ENCODE measurements around the gene USP28.
"Not testable (repeated sequence)": the region's sequence is repeated elsewhere in the genome, so short reads cannot be mapped to it uniquely, and the experiment has no call there.

DNA sequence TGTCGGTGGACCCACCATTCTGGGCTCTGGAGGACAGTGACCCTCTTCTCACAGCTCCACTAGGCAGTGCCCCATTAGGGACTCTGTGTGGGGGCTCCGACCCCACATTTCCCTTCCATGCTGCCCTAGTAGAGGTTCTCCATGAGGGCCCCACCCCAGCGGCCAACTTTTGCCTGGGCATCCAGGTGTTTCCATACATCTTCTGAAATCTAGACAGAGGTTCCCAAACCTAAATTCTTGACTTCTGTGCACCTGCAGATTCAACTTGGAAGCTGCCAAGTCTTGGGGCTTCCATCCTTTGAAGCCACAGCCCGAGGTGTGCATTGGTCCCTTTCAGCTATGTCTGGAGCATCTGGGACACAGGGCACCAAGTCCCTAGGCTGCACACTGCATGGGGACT lies 4.1 kb upstream of the USP28 start:
- TF ChIP-seq, protein P1, sequence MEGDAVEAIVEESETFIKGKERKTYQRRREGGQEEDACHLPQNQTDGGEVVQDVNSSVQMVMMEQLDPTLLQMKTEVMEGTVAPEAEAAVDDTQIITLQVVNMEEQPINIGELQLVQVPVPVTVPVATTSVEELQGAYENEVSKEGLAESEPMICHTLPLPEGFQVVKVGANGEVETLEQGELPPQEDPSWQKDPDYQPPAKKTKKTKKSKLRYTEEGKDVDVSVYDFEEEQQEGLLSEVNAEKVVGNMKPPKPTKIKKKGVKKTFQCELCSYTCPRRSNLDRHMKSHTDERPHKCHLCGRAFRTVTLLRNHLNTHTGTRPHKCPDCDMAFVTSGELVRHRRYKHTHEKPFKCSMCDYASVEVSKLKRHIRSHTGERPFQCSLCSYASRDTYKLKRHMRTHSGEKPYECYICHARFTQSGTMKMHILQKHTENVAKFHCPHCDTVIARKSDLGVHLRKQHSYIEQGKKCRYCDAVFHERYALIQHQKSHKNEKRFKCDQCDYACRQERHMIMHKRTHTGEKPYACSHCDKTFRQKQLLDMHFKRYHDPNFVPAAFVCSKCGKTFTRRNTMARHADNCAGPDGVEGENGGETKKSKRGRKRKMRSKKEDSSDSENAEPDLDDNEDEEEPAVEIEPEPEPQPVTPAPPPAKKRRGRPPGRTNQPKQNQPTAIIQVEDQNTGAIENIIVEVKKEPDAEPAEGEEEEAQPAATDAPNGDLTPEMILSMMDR (IDR thresholded peaks at IDR 0.05), result not testable (repeated sequence)
- TF ChIP-seq POLR2A (IDR thresholded peaks at IDR 0.05), result not testable (repeated sequence)
